IMR-90 (cell line): ENCODE data around the gene MB21D2.
"Not testable (repeated sequence)": the region's sequence is repeated elsewhere in the genome, so short reads cannot be mapped to it uniquely, and the experiment has no call there.

Experiments
- FOS ChIP-seq: fragments of 150-350 bp; IDR thresholded peaks from 2 replicates; pipeline ENCODE4 v1.6.1; 2016; ENCODE audit warnings: low read depth, low read length
- MAFK ChIP-seq: IDR thresholded peaks from 2 replicates; pipeline ENCODE4 v1.6.1; 2012; ENCODE audit warnings: low read depth, low read length, improper control_type of control experiment
- NFE2L2 ChIP-seq: fragments of 150-350 bp; IDR thresholded peaks from 2 replicates; pipeline ENCODE4 v1.6.1; 2016; ENCODE audit warnings: low read depth, mild to moderate bottlenecking, low read length
- POLR2A ChIP-seq: IDR thresholded peaks from 2 replicates; pipeline ENCODE4 v1.6.1; 2012; ENCODE audit warnings: mild to moderate bottlenecking, low read depth, low read length
- RAD21 ChIP-seq: IDR thresholded peaks from 2 replicates; pipeline ENCODE4 v1.6.1; 2012; ENCODE audit warnings: low read length, improper control_type of control experiment
- RCOR1 ChIP-seq: IDR thresholded peaks from 2 replicates; pipeline ENCODE4 v1.6.1; 2012; ENCODE audit warnings: mild to moderate bottlenecking, low read length, improper control_type of control experiment; ENCODE audit not compliant: insufficient replicate concordance
- RFX5 ChIP-seq: IDR thresholded peaks from 2 replicates; pipeline ENCODE4 v1.8.0; 2012; ENCODE audit warnings: low read depth, mild to moderate bottlenecking, low read length, moderate library complexity
- TF ChIP-seq, protein P1 (sequence below): conservative IDR thresholded peaks from 2 replicates; pipeline ENCODE4 v1.5.1; 2012; ENCODE audit warnings: mild to moderate bottlenecking, low read depth, low read length, improper control_type of control experiment
- TF ChIP-seq, protein P2 (sequence below): fragments of 150-350 bp; IDR thresholded peaks from 2 replicates; pipeline ENCODE4 v1.6.1; 2017; ENCODE audit warnings: mild to moderate bottlenecking, antibody characterized with exemption, low read length, low read depth
- TF ChIP-seq, protein P3 (sequence below): fragments of 150-350 bp; IDR thresholded peaks from 2 replicates; pipeline ENCODE4 v1.6.1; 2016; ENCODE audit warnings: low read depth, mild to moderate bottlenecking, low read length, moderate library complexity, borderline replicate concordance

DNA sequence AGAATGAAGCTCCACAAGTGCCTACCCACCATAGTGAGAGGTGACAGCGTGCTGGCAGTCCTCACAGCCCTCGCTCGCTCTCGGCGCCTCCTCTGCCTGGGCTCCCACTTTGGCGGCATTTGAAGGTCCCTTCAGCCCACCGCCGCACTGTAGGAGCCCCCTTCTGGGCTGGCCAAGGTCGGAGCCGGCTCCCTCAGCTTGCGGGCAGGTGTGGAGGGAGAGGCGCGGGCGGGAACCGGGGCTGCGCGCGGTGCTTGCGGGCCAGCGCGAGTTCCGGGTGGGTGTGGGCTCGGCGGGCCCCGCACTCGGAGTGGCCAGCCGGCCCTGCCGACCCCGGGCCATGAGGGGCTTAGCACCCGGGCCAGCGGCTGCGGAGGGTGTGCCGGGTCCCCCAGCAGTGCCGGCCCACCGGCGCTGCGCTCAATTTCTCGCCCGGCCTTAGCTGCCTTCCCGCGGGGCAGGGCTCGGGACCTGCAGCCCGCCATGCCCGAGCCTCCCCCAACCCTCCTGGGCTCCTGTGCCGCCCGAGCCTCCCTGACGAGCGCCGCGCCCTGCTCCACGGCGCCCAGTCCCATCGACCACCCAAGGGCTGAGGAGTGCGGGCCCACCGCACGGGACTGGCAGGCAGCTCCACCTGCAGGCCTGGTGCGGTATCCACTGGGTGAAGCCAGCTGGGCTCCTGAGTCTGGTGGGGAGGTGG is 128.7 kb downstream of the MB21D2 start:
- not testable (repeated sequence) for TF ChIP-seq RCOR1, RAD21, POLR2A, RFX5, FOS, NFE2L2, MAFK
- TF ChIP-seq, protein P1, sequence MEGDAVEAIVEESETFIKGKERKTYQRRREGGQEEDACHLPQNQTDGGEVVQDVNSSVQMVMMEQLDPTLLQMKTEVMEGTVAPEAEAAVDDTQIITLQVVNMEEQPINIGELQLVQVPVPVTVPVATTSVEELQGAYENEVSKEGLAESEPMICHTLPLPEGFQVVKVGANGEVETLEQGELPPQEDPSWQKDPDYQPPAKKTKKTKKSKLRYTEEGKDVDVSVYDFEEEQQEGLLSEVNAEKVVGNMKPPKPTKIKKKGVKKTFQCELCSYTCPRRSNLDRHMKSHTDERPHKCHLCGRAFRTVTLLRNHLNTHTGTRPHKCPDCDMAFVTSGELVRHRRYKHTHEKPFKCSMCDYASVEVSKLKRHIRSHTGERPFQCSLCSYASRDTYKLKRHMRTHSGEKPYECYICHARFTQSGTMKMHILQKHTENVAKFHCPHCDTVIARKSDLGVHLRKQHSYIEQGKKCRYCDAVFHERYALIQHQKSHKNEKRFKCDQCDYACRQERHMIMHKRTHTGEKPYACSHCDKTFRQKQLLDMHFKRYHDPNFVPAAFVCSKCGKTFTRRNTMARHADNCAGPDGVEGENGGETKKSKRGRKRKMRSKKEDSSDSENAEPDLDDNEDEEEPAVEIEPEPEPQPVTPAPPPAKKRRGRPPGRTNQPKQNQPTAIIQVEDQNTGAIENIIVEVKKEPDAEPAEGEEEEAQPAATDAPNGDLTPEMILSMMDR: not testable (repeated sequence)
- TF ChIP-seq, protein P2, sequence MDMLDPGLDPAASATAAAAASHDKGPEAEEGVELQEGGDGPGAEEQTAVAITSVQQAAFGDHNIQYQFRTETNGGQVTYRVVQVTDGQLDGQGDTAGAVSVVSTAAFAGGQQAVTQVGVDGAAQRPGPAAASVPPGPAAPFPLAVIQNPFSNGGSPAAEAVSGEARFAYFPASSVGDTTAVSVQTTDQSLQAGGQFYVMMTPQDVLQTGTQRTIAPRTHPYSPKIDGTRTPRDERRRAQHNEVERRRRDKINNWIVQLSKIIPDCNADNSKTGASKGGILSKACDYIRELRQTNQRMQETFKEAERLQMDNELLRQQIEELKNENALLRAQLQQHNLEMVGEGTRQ: not testable (repeated sequence)
- TF ChIP-seq, protein P3, sequence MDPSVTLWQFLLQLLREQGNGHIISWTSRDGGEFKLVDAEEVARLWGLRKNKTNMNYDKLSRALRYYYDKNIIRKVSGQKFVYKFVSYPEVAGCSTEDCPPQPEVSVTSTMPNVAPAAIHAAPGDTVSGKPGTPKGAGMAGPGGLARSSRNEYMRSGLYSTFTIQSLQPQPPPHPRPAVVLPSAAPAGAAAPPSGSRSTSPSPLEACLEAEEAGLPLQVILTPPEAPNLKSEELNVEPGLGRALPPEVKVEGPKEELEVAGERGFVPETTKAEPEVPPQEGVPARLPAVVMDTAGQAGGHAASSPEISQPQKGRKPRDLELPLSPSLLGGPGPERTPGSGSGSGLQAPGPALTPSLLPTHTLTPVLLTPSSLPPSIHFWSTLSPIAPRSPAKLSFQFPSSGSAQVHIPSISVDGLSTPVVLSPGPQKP: not testable (repeated sequence)
